ENCODE measurements around the gene CWF19L1.
A peak's percentile ranks its signal among the peaks of the same experiment; 100 is the strongest.

GRCh38 chr10:100286051-100287033, 18.9 kb upstream of the CWF19L1 start, which contains the start of gene BLOC1S2:
- peak; percentile 44; the same call in 1 of the 2 replicates for TF ChIP-seq CREM (CRISPR knock-in tag; IDR thresholded peaks at IDR 0.05)
- no peak for TF ChIP-seq NFYB (CRISPR knock-in tag; conservative IDR thresholded peaks at IDR 0.05; ENCODE audit: low read depth)
- TF ChIP-seq, protein P1, sequence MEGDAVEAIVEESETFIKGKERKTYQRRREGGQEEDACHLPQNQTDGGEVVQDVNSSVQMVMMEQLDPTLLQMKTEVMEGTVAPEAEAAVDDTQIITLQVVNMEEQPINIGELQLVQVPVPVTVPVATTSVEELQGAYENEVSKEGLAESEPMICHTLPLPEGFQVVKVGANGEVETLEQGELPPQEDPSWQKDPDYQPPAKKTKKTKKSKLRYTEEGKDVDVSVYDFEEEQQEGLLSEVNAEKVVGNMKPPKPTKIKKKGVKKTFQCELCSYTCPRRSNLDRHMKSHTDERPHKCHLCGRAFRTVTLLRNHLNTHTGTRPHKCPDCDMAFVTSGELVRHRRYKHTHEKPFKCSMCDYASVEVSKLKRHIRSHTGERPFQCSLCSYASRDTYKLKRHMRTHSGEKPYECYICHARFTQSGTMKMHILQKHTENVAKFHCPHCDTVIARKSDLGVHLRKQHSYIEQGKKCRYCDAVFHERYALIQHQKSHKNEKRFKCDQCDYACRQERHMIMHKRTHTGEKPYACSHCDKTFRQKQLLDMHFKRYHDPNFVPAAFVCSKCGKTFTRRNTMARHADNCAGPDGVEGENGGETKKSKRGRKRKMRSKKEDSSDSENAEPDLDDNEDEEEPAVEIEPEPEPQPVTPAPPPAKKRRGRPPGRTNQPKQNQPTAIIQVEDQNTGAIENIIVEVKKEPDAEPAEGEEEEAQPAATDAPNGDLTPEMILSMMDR (IDR thresholded peaks at IDR 0.05), result no peak
- TF ChIP-seq, protein P2, sequence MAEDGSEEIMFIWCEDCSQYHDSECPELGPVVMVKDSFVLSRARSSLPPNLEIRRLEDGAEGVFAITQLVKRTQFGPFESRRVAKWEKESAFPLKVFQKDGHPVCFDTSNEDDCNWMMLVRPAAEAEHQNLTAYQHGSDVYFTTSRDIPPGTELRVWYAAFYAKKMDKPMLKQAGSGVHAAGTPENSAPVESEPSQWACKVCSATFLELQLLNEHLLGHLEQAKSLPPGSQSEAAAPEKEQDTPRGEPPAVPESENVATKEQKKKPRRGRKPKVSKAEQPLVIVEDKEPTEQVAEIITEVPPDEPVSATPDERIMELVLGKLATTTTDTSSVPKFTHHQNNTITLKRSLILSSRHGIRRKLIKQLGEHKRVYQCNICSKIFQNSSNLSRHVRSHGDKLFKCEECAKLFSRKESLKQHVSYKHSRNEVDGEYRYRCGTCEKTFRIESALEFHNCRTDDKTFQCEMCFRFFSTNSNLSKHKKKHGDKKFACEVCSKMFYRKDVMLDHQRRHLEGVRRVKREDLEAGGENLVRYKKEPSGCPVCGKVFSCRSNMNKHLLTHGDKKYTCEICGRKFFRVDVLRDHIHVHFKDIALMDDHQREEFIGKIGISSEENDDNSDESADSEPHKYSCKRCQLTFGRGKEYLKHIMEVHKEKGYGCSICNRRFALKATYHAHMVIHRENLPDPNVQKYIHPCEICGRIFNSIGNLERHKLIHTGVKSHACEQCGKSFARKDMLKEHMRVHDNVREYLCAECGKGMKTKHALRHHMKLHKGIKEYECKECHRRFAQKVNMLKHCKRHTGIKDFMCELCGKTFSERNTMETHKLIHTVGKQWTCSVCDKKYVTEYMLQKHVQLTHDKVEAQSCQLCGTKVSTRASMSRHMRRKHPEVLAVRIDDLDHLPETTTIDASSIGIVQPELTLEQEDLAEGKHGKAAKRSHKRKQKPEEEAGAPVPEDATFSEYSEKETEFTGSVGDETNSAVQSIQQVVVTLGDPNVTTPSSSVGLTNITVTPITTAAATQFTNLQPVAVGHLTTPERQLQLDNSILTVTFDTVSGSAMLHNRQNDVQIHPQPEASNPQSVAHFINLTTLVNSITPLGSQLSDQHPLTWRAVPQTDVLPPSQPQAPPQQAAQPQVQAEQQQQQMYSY (CRISPR knock-in tag; IDR thresholded peaks at IDR 0.05), result no peak; the same call in 1 of the 2 replicates
- TF ChIP-seq JUN (CRISPR knock-in tag; IDR thresholded peaks at IDR 0.05), result 0 out of 2 replicates have a peak, but pooled peaks have one; percentile 68
- no peak for TF ChIP-seq CBFB (CRISPR knock-in tag; IDR thresholded peaks at IDR 0.05; ENCODE audit: low read depth)
- no peak for TF ChIP-seq ZNF396 (CRISPR knock-in tag; IDR thresholded peaks at IDR 0.05; ENCODE audit: borderline replicate concordance)
- TF ChIP-seq TEAD4 (CRISPR knock-in tag; IDR thresholded peaks at IDR 0.05), result 0 out of 2 replicates have a peak, but pooled peaks have one; percentile 20
- TF ChIP-seq, protein P3, sequence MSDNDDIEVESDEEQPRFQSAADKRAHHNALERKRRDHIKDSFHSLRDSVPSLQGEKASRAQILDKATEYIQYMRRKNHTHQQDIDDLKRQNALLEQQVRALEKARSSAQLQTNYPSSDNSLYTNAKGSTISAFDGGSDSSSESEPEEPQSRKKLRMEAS (CRISPR knock-in tag; IDR thresholded peaks at IDR 0.05), result peak; percentile 87
- TF ChIP-seq IRF2 (CRISPR knock-in tag; IDR thresholded peaks at IDR 0.05; ENCODE audit: borderline replicate concordance, low read depth), result no peak
